GM11168 (cell line): ENCODE measurements around the gene SUN5.
"Not testable (repeated sequence)": the region's sequence is repeated elsewhere in the genome, so short reads cannot be mapped to it uniquely, and the experiment has no call there.

Experiments used
- in situ Hi-C: fragments of 300-500 bp; cut with MboI; formaldehyde crosslinking; loops from one replicate; pipeline ENCODE4 v1.12.0; 2022; ENCODE audit warnings: low sequenced_read_pairs; ENCODE audit not compliant: unreplicated experiment

Gene SUN5

GRCh38 chr20:32980990-32981389, 23.2 kb downstream of the SUN5 start:
- in situ Hi-C loops: no loop called here

GRCh38 chr20:32980131-32980941, 23.9 kb downstream of the SUN5 start:
- in situ Hi-C loops: no loop called here

- in situ Hi-C loops: no loop called here
Measured at GRCh38 chr20:32979201-32979998, 24.8 kb downstream of the SUN5 start.

- in situ Hi-C loops: no loop called here
Measured at GRCh38 chr20:32978009-32978335, 26.3 kb downstream of the SUN5 start.

- in situ Hi-C loops: no loop called here
Measured at GRCh38 chr20:32977281-32978008, 26.8 kb downstream of the SUN5 start.

- in situ Hi-C loops: no loop called here
Measured at GRCh38 chr20:32976746-32977145, 27.5 kb downstream of the SUN5 start.

- in situ Hi-C loops: no loop called here
Measured at GRCh38 chr20:32975698-32976674, 28.2 kb downstream of the SUN5 start.

GRCh38 chr20:32975121-32975520, 29.1 kb downstream of the SUN5 start:
- in situ Hi-C loops: not testable (repeated sequence)

- in situ Hi-C loops: not testable (repeated sequence)
Measured at GRCh38 chr20:32974204-32975064, 29.8 kb downstream of the SUN5 start.

- in situ Hi-C loops: no loop called here
Measured at GRCh38 chr20:32973077-32973717, 31.0 kb downstream of the SUN5 start.

GRCh38 chr20:32972181-32973076, 31.8 kb downstream of the SUN5 start:
- in situ Hi-C loops: no loop called here

- in situ Hi-C loops: no loop called here
Measured at GRCh38 chr20:32971703-32972161, 32.5 kb downstream of the SUN5 start.

- in situ Hi-C loops: no loop called here
Measured at GRCh38 chr20:32970973-32971300, 33.3 kb downstream of the SUN5 start.

GRCh38 chr20:32970115-32970972, 33.9 kb downstream of the SUN5 start:
- in situ Hi-C loops: no loop called here

GRCh38 chr20:32969356-32970114, 34.7 kb downstream of the SUN5 start:
- in situ Hi-C loops: no loop called here
